Measurements from ENCODE around the gene CARD19. TPM values are rescaled to one million over a fixed set of nuclear protein-coding genes. Genes with fewer than 3 reads are reported as not detected.

The CARD19 gene
- total and polyA plus RNA-seq, 8 donors = 4.3 to 20.4 (median 8.1) TPM

- Histone ChIP-seq H3K36me3 (no peaks in the 10 kb centered on the region), H3K9me3 (no peaks in the 10 kb centered on the region), H3K27ac (no peak overlapping the region), H3K27me3 (no peaks in the 10 kb centered on the region), H3K4me1 (peaks cover 0 to 4% (median 0%) of the 10 kb centered on the region in 3 donors), H3K4me3 (peak overlapping the region in 1 of 4 donors; percentile 72)
- DNase-seq = peak in 1 of 6 donors; percentile 45
- intact Hi-C loops (cut with DNase I) = no loop called here
- no peak for TF ChIP-seq CTCF (IDR thresholded peaks at IDR 0.05)
- ATAC-seq = no peak
- no peak for FAIRE-seq
- WGBS, 2 donors = 82 to 90% methylated on average over 7 of the region's 7 CpGs
Observed at GRCh38 chr9:93059715-93060578, 36.1 kb upstream of the CARD19 start.

GRCh38 chr9:93060746-93061259 lies 35.2 kb upstream of the CARD19 start:
- no peak for TF ChIP-seq CTCF (IDR thresholded peaks at IDR 0.05)
- Histone ChIP-seq H3K4me1 (peaks cover 0 to 4% (median 0%) of the 10 kb centered on the region in 3 donors), H3K27ac (no peak overlapping the region), H3K27me3 (no peaks in the 10 kb centered on the region), H3K9me3 (no peaks in the 10 kb centered on the region), H3K4me3 (no peak overlapping the region), H3K36me3 (no peaks in the 10 kb centered on the region)
- 65 to 71% methylated on average over 8 of the region's 8 CpGs for WGBS, 2 donors
- ATAC-seq (peak in 2 of 4 donors; percentile 12 to 14), DNase-seq (no peak), FAIRE-seq (no peak)
- intact Hi-C loops (cut with DNase I) = no loop called here

- WGBS, 2 donors = 84 to 91% methylated on average over 4 of the region's 4 CpGs
- Histone ChIP-seq H3K36me3 (no peaks in the 10 kb centered on the region), H3K27me3 (no peaks in the 10 kb centered on the region), H3K27ac (no peak overlapping the region), H3K9me3 (no peaks in the 10 kb centered on the region), H3K4me3 (no peak overlapping the region), H3K4me1 (peaks cover 0 to 4% (median 0%) of the 10 kb centered on the region in 3 donors)
- ATAC-seq (no peak), FAIRE-seq (no peak), DNase-seq (no peak)
- no peak for TF ChIP-seq CTCF (IDR thresholded peaks at IDR 0.05)
- intact Hi-C loops (cut with DNase I) = no loop called here
Observed at GRCh38 chr9:93061260-93061751, 34.7 kb upstream of the CARD19 start.

GRCh38 chr9:93061791-93062763 lies 33.9 kb upstream of the CARD19 start:
- H3K27ac ChIP-seq = no peak overlapping the region
- no peaks in the 10 kb centered on the region for H3K36me3 ChIP-seq
- no peaks in the 10 kb centered on the region for H3K27me3 ChIP-seq
- no peaks in the 10 kb centered on the region for H3K9me3 ChIP-seq
- TF ChIP-seq CTCF (IDR thresholded peaks at IDR 0.05) = no peak
- intact Hi-C loops (cut with DNase I) = no loop called here
- no peak for DNase-seq
- FAIRE-seq = no peak
- peak in 1 of 4 donors; percentile 14 for ATAC-seq
- WGBS, 2 donors = 62 to 64% methylated on average over 19 of the region's 19 CpGs
- H3K4me3 ChIP-seq = no peak overlapping the region
- peaks cover 0 to 4% (median 0%) of the 10 kb centered on the region in 3 donors for H3K4me1 ChIP-seq

Data from pancreas (tissue), 10 donors.